GM12801 (cell line): ENCODE measurements around the gene MBP.

Experiments used
- TF ChIP-seq, protein P1 (sequence below): IDR thresholded peaks from one replicate; pipeline ENCODE4 v1.5.1; 2011; ENCODE audit warnings: control low read depth; ENCODE audit not compliant: insufficient read length; ENCODE audit errors: extremely low read depth

Gene MBP

DNA sequence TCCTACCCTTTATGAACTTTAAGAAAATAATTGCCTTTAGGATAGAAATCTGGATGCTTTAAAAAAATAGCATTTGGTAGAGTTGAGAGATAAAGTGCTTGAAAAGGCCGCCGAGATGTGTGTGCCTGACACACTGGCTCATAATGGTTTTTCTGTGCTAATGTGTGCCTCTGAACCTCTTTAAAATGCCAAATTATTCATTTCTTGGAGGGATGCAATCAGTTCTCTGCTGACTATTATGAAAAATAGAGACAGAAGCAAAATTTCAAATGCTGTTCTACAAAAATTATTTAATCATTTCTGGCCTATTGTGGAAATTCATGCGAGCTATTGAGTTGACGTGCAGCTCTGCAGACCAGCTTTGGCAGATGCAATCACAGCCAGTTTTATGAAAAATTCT is 18.0 kb upstream of the MBP start:
- TF ChIP-seq, protein P1, sequence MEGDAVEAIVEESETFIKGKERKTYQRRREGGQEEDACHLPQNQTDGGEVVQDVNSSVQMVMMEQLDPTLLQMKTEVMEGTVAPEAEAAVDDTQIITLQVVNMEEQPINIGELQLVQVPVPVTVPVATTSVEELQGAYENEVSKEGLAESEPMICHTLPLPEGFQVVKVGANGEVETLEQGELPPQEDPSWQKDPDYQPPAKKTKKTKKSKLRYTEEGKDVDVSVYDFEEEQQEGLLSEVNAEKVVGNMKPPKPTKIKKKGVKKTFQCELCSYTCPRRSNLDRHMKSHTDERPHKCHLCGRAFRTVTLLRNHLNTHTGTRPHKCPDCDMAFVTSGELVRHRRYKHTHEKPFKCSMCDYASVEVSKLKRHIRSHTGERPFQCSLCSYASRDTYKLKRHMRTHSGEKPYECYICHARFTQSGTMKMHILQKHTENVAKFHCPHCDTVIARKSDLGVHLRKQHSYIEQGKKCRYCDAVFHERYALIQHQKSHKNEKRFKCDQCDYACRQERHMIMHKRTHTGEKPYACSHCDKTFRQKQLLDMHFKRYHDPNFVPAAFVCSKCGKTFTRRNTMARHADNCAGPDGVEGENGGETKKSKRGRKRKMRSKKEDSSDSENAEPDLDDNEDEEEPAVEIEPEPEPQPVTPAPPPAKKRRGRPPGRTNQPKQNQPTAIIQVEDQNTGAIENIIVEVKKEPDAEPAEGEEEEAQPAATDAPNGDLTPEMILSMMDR: no peak

DNA sequence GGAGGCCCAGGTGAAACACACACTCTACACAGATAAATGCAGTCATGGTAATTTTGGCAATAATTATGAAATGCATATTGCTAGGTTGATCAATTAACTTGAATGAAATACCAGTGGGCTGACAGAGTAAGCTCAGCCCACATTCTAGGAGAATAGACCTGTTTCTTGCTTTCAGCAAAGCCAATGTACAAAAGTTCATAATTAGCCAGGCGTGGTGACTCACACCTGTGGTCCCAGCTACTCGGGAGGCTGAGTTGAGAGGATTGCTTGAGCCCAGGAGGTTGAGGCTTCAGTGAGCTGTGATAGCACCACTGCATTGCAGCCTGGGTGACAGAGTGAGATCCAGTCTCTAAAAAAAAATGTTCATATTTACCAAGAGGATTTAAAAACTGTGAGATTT is 15.7 kb upstream of the MBP start:
- TF ChIP-seq, protein P1: no peak

DNA sequence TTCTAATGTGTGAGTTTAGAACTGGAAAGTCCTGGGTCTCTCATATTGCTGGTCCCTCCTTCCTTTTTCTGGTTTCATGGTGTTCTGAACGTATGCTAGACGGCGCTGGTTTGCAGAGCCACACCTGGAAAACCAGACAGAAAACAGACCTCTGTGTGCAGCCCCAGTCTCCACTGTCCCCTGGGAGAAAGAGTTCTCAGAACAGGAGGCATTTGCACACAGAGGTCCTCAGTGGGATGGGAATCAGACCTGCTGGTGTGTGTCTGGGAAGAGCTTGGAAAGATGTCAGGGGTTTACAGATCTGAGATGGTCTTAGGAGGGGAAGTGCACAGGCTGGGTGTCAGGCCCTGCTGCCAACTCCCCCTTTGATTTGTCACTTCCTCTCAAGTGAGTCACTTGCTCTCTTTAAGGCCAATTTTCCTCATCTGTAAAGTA is 14.9 kb upstream of the MBP start:
- TF ChIP-seq, protein P1: no peak

DNA sequence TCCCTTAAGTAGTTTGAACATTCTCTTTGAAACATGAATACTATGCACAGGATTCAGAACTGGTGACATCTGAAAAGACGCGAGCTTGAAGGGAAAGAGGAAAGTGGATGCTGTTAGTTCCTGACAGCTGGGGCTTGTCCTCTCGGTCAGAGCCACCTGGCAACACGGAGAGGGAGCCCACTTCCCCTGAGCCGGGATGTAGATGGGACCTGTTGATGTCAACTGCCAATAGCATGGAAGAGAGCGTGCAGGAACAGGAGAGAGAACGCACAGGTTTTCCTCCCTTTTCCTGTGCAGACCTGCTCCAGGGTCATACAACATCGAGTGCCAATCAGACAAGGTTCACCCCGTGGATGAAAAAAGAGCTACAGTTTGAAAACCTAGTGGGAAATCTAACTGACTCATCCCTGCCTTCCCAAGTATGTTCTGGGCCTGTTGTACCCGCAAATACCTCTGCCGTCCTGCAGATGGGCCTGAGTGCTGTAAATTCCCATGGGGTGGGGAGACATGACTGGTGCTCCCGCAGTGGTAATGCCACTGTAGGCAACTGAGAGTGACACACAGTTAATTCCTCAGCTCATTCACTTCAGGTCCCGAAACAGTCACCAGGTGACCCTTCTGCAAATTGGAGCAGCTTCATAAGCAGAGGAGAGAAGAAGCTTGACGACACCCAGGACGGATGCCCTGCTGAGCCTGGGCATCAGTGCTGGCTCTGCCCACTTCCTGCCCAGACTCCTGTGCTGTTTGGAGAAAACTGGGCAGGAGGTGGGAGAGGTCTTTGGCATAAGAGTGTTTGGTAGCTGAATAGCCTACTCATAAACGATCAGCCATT is 13.9 kb upstream of the MBP start:
- TF ChIP-seq, protein P1: no peak

DNA sequence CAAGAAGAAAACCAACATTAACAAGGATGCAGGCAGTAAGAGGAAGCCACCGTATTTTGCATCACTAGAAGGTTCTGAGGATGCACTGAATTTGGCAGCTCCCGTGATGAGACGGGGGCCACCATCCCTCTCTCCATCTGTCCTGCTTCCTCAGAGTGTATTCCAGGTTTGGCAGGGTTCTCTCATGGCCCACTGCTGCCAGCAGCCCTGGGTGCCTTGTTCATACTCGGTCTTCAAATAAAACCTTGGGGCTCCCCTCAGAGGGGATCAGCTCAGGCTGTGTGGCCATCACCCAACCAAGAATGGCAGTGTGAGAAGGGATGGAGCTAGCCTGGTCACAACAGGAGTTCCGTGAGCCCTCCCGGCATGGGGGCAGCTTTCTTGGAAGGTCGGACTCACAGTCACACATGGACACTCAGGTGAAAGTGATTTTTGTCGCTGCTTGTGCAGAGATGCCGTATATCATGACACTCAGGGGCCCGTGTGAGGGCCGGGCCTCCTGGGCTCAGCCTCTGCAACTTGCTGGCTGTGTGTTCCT is 12.8 kb upstream of the MBP start:
- TF ChIP-seq, protein P1: no peak

DNA sequence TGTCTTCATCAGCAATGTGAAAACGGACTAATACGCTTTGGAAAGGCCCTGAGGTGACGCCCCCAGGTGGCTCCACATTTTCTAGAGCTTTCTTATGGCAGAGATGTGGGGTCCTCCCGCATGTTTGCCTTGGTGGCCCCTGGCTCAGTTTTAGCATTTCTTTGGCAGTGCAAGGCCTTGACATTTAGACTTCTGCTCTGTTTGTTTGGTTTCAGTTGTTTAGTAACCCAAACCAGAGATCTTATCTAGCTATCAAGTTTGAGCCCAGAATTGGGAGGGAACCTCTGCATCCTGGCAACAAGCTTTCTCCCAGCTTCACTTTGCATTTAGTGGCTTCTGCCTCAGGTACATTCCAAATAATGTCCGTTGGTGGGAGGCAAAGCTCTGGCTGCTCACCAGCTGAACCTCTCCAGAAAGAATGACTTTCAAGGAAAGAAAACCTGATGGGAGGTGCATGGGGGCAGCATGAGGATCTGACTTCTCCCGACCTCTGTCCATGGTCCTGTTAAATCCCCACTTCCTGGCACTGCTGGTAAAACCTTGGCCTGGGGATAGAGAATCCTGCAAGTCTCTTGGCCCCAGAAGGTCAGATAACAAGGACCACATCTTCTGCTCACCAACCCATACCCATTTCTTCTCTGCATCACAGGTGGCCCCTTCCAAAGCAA is 12.0 kb upstream of the MBP start:
- TF ChIP-seq, protein P1: no peak

DNA sequence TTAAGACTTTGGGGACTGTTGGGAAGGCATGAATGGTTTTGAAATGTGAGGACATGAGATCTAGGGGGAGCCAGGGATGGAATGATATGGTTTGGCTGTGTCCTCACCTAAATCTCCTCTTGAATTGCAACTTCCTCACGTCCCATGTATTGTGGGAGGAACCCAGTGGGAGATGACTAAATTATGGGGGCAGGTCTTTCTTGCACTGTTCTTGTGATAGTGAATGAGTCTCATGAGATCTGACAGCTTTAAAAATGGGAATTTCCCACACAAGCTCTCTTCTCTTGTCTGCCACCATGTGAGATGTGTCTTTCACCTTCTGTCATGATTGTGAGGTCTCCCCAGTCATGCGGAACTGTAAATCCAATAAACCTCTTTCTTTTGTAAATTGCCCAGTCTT is 11.5 kb upstream of the MBP start:
- TF ChIP-seq, protein P1: no peak
